A549 (cell line): ENCODE measurements around the gene LRRC14B. TPM values are rescaled to one million over a fixed set of nuclear protein-coding genes. Genes with fewer than 3 reads are reported as not detected.

Experiments used
- ATAC-seq, 2 experiments: fragments of 200-7000 bp in 1 of 2; fragments of >200 bp in 1 of 2; cut with Nextera tagmentation in 1 of 2; cut with Tn5 transposase in 1 of 2; 3 replicates each; pipeline versions ENCODE4 v1.8.0 to v1.9.1; 2018 to 2020; ENCODE audit warnings: mild to moderate bottlenecking in 1 of 2, moderate library complexity in 1 of 2
- CTCF ChIA-PET: fragments of 300-600 bp; sonication (Branson Sonifier 250); formaldehyde crosslinking; extraction: SDS; loops from one replicate; lab custom pipeline; 2021; ENCODE audit warnings: antibody characterized with exemption, inconsistent platforms; lab: Yijun Ruan, JAX
- POLR2A ChIA-PET: fragments of 350-600 bp; formaldehyde crosslinking; extraction: SDS; loops from one replicate; lab custom pipeline; 2021; ENCODE audit warnings: antibody characterized with exemption, inconsistent platforms; lab: Yijun Ruan, JAX
- DNase-seq, 2 experiments: peaks; one replicate each; pipeline versions ENCODE4 v3.0.0 to v3.0.0-alpha.2; 2011 to 2016; ENCODE audit warnings: low read depth in 1 of 2, low spot score in 1 of 2
- FAIRE-seq: peaks from 2 replicates; lab custom pipeline; 2011; peaks lifted over from hg19 to GRCh38; lab: Jason Lieb, UNC
- H3K27ac ChIP-seq, 2 experiments: fragments of >200 bp; sonication (Bioruptor Twin); formaldehyde crosslinking; 3 replicates each; pipeline ENCODE4 v1.5.1; 2016 to 2017
- H3K4me1 ChIP-seq: fragments of >200 bp; sonication (Bioruptor Twin); formaldehyde crosslinking; 3 replicates; pipeline ENCODE4 v1.6.1; 2016
- H3K4me2 ChIP-seq: fragments of >200 bp; sonication (Bioruptor Twin); formaldehyde crosslinking; 3 replicates; pipeline ENCODE4 v1.6.1; 2016
- H3K4me3 ChIP-seq: fragments of >200 bp; sonication (Bioruptor Twin); formaldehyde crosslinking; 3 replicates; pipeline ENCODE4 v1.5.1; 2016
- H3K9me3 ChIP-seq: fragments of >200 bp; sonication (Bioruptor Twin); formaldehyde crosslinking; 3 replicates; pipeline ENCODE4 v1.6.1; 2016
- BCL3 ChIP-seq: fragments of >200 bp; sonication (Bioruptor Twin); formaldehyde crosslinking; IDR thresholded peaks from 3 replicates; pipeline ENCODE4 v1.6.1; 2016
- BHLHE40 ChIP-seq: IDR thresholded peaks from 2 replicates; pipeline ENCODE4 v1.6.1; 2012; ENCODE audit warnings: low read depth, low read length, inconsistent platforms
- CBX8 ChIP-seq: fragments of 200-600 bp; sonication (generic); IDR thresholded peaks from 2 replicates; pipeline ENCODE4 v1.6.1; 2016
- CEBPB ChIP-seq, 2 experiments: fragments of >200 bp in 1 of 2; sonication (Bioruptor Twin) in 1 of 2; formaldehyde crosslinking in 1 of 2; IDR thresholded peaks; 2 replicates each; pipeline ENCODE4 v1.6.1; 2012 to 2016
- CHD4 ChIP-seq: fragments of 200-600 bp; sonication (generic); IDR thresholded peaks from 2 replicates; pipeline ENCODE4 v1.6.1; 2016; ENCODE audit warnings: antibody characterized with exemption, mild to moderate bottlenecking, borderline replicate concordance
- E2F6 ChIP-seq: IDR thresholded peaks from 2 replicates; pipeline ENCODE4 v1.6.1; 2012; ENCODE audit warnings: low read depth, borderline replicate concordance
- EHF ChIP-seq: fragments of 250-450 bp; sonication (Bioruptor Pico); IDR thresholded peaks from 2 replicates; pipeline ENCODE4 v1.5.0; 2020; ENCODE audit warnings: mild to moderate bottlenecking
- EHMT2 ChIP-seq: fragments of 200-600 bp; sonication (generic); IDR thresholded peaks from 2 replicates; pipeline ENCODE4 v1.6.1; 2016; ENCODE audit warnings: antibody characterized with exemption, low read depth, mild to moderate bottlenecking, moderate library complexity
- ESRRA ChIP-seq: fragments of 150-350 bp; IDR thresholded peaks from 2 replicates; pipeline ENCODE4 v1.6.1; 2014; ENCODE audit warnings: mild to moderate bottlenecking, low read length, borderline replicate concordance
- FOSB ChIP-seq: fragments of 250-450 bp; sonication (Bioruptor Pico); IDR thresholded peaks from 2 replicates; pipeline ENCODE4 v1.5.0; 2020; ENCODE audit warnings: mild to moderate bottlenecking, moderate library complexity
- FOXS1 ChIP-seq: fragments of 250-450 bp; sonication (Bioruptor Pico); IDR thresholded peaks from 2 replicates; pipeline ENCODE4 v1.5.0; 2020; ENCODE audit warnings: mild to moderate bottlenecking, moderate library complexity
- GATA3 ChIP-seq: IDR thresholded peaks from 2 replicates; pipeline ENCODE4 v1.6.1; 2012; ENCODE audit warnings: borderline replicate concordance
- HES2 ChIP-seq: fragments of >200 bp; sonication (Bioruptor Twin); formaldehyde crosslinking; IDR thresholded peaks from 2 replicates; pipeline ENCODE4 v1.6.1; 2016
- HMGXB4 ChIP-seq: fragments of 250-450 bp; sonication (Bioruptor Pico); IDR thresholded peaks from 2 replicates; pipeline ENCODE4 v1.5.0; 2021; ENCODE audit warnings: mild to moderate bottlenecking, moderate library complexity, borderline replicate concordance
- HOXB13 ChIP-seq: fragments of 250-450 bp; sonication (Bioruptor Pico); IDR thresholded peaks from 2 replicates; pipeline ENCODE4 v1.5.0; 2020; ENCODE audit warnings: low read depth, mild to moderate bottlenecking, moderate library complexity
- JUN ChIP-seq, 2 experiments: fragments of >200 bp; sonication (Bioruptor Twin); formaldehyde crosslinking; IDR thresholded peaks; 2 replicates in 1 of 2; 3 replicates in 1 of 2; pipeline ENCODE4 v1.6.1; 2016 to 2017
- JUNB ChIP-seq: fragments of >200 bp; sonication (Bioruptor Twin); formaldehyde crosslinking; IDR thresholded peaks from 2 replicates; pipeline ENCODE4 v1.6.1; 2016
- MAFK ChIP-seq: fragments of 450-650 bp; IDR thresholded peaks from 2 replicates; pipeline ENCODE4 v1.6.1; 2014; ENCODE audit not compliant: partially characterized antibody
- NPAS2 ChIP-seq: fragments of 250-450 bp; sonication (Bioruptor Pico); IDR thresholded peaks from 2 replicates; pipeline ENCODE4 v1.8.0; 2022; ENCODE audit warnings: mild to moderate bottlenecking, moderate library complexity, borderline replicate concordance
- NR3C1 ChIP-seq: fragments of >200 bp; sonication (Bioruptor Twin); formaldehyde crosslinking; IDR thresholded peaks from 3 replicates; pipeline ENCODE4 v1.6.1; 2017
- POLR2A ChIP-seq: IDR thresholded peaks from 2 replicates; pipeline ENCODE4 v1.6.1; 2012; ENCODE audit warnings: mild to moderate bottlenecking, low read length
- RAD21 ChIP-seq, 2 experiments: fragments of >200 bp in 1 of 2; sonication (Bioruptor Twin) in 1 of 2; formaldehyde crosslinking in 1 of 2; IDR thresholded peaks in 1 of 2; conservative IDR thresholded peaks in 1 of 2; 2 replicates in 1 of 2; 3 replicates in 1 of 2; pipeline ENCODE4 v1.6.1; 2012 to 2018; ENCODE audit warnings: inconsistent platforms in 1 of 2
- REST ChIP-seq: fragments of 200-600 bp; sonication (generic); IDR thresholded peaks from 2 replicates; pipeline ENCODE4 v1.6.1; 2016; ENCODE audit warnings: antibody characterized with exemption, mild to moderate bottlenecking, moderate library complexity
- RNF2 ChIP-seq: fragments of 200-600 bp; sonication (generic); IDR thresholded peaks from 2 replicates; pipeline ENCODE4 v1.6.1; 2016; ENCODE audit warnings: low read depth, mild to moderate bottlenecking, antibody characterized with exemption, moderate library complexity, borderline replicate concordance
- USF2 ChIP-seq: fragments of 450-650 bp; IDR thresholded peaks from 2 replicates; pipeline ENCODE4 v1.6.1; 2014; ENCODE audit warnings: antibody characterized with exemption
- ZFP36 ChIP-seq: fragments of 450-650 bp; IDR thresholded peaks from 2 replicates; pipeline ENCODE4 v1.6.1; 2014; ENCODE audit warnings: borderline replicate concordance; ENCODE audit not compliant: partially characterized antibody
- WGBS: methylation state at CpG from one replicate; pipeline ENCODE4 v1.1.6; 2017; ENCODE audit errors: missing lambda C conversion rate; 5-methylcytosine and 5-hydroxymethylcytosine counted together
- polyA plus RNA-seq, 4 experiments: library from polyadenylated mRNA; depleted of rRNA in 3 of 4; stranded (reverse); fragments of >200 nt; fragmentation: RNase III in 1 of 4; extraction: RNeasy Plus Mini Kit Qiagen cat#74134 plus additional on column Dnase treatment in 1 of 4; gene quantifications; 2 replicates in 3 of 4; 3 replicates in 1 of 4; pipeline ENCODE4 v1.2.3, GENCODE V29; 2011 to 2017

The LRRC14B gene
- polyA plus RNA-seq, 2 of the 4 experiments (the other 2 are of a cell fraction) = not detected

GRCh38 chr5:181160-181559, 10.1 kb upstream of the LRRC14B start:
- H3K4me1 ChIP-seq = no peaks in the 10 kb centered on the region
- H3K9me3 ChIP-seq = no peaks in the 10 kb centered on the region
- no peak for FAIRE-seq
- POLR2A ChIA-PET = no interaction called here
- ATAC-seq = no peak
- DNase-seq = no peak
- CTCF ChIA-PET = interaction anchor here (1.2 to 2.9 kb wide), 3 partner anchors 8 to 27 kb away, joined by 3 to 12 read pairs (median 3); no protein-coding TSS in a partner anchor
- H3K27ac ChIP-seq = no peak overlapping the region
- no peak overlapping the region for H3K4me2 ChIP-seq
- TF ChIP-seq POLR2A (no peak), USF2 (no peak), EHMT2 (no peak), NPAS2 (no peak), HOXB13 (CRISPR knock-in tag) (no peak), CBX8 (no peak), BCL3 (no peak), RNF2 (no peak), NR3C1 (no peak), ZFP36 (no peak), RAD21 (conservative IDR thresholded peaks at IDR 0.05 in 1 of 2, IDR thresholded peaks at IDR 0.05 in 1 of 2) (no peak), BHLHE40 (no peak), GATA3 (no peak), EHF (CRISPR knock-in tag) (no peak), CEBPB (IDR thresholded peaks at IDR 0.05) (no peak), MAFK (no peak), E2F6 (no peak)
- WGBS = 74% methylated on average over 9 of the region's 9 CpGs
- no peak overlapping the region for H3K4me3 ChIP-seq

- 79% methylated on average over 15 of the region's 22 CpGs for WGBS
- ATAC-seq (no peak), FAIRE-seq (no peak), DNase-seq (no peak)
- Histone ChIP-seq H3K27ac (no peak overlapping the region), H3K4me1 (no peaks in the 10 kb centered on the region), H3K4me3 (no peak overlapping the region), H3K9me3 (no peaks in the 10 kb centered on the region), H3K4me2 (no peak overlapping the region)
- CTCF ChIA-PET = interaction anchor here (1.7 kb wide), 1 partner anchor 10 kb away, joined by 3 read pairs; no protein-coding TSS in a partner anchor
- POLR2A ChIA-PET = no interaction called here
- TF ChIP-seq HES2 = no peak
- no peak for TF ChIP-seq ESRRA
- TF ChIP-seq JUNB = no peak
- no peak for TF ChIP-seq JUN (IDR thresholded peaks at IDR 0.05)
- TF ChIP-seq MAFK = no peak
- no peak for TF ChIP-seq FOSB (CRISPR knock-in tag)
- TF ChIP-seq RAD21 (conservative IDR thresholded peaks at IDR 0.05 in 1 of 2, IDR thresholded peaks at IDR 0.05 in 1 of 2) = no peak
- no peak for TF ChIP-seq REST
- no peak for TF ChIP-seq USF2
- TF ChIP-seq BCL3 = no peak
- no peak for TF ChIP-seq CHD4
- no peak for TF ChIP-seq HMGXB4
- TF ChIP-seq GATA3 = no peak
- no peak for TF ChIP-seq FOXS1 (CRISPR knock-in tag)
These were observed 9.7 kb upstream of the LRRC14B start for GRCh38 chr5:181566-181965.
